ENCODE results near the gene WNT3A. TPM values are rescaled to one million over a fixed set of nuclear protein-coding genes. Genes with fewer than 3 reads are reported as not detected.
"Not testable (repeated sequence)": the region's sequence is repeated elsewhere in the genome, so short reads cannot be mapped to it uniquely, and the experiment has no call there.

The WNT3A gene, protein sequence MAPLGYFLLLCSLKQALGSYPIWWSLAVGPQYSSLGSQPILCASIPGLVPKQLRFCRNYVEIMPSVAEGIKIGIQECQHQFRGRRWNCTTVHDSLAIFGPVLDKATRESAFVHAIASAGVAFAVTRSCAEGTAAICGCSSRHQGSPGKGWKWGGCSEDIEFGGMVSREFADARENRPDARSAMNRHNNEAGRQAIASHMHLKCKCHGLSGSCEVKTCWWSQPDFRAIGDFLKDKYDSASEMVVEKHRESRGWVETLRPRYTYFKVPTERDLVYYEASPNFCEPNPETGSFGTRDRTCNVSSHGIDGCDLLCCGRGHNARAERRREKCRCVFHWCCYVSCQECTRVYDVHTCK
- 1 to 10 TPM; 1.9 to 4.1 (median 3.5) TPM for total RNA-seq

DNA sequence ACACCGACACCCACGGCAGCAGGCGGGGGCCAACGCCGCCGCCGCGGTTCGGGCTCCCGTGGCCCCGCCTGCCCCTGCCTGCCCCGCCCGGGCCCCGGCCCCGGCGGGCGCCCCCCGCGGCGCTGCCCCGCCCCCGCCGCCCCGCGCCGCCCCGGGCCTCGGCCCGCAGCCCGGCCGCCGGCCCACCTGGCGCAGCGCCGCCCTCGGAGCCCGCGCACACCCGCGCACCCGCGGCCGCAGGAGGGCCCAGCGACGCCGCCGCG is at the start of gene WNT3A:
WNT3A (plus strand) TSS at position 213 of the 263 bp plus-strand sequence. CDS start 131 bp downstream, outside the sequence.
- no CpG with 5 or more reads among the region's 48 CpGs for WGBS, 2 donors
- no peak for TF ChIP-seq POLR2A (IDR thresholded peaks at IDR 0.05)
- TF ChIP-seq, protein P1, sequence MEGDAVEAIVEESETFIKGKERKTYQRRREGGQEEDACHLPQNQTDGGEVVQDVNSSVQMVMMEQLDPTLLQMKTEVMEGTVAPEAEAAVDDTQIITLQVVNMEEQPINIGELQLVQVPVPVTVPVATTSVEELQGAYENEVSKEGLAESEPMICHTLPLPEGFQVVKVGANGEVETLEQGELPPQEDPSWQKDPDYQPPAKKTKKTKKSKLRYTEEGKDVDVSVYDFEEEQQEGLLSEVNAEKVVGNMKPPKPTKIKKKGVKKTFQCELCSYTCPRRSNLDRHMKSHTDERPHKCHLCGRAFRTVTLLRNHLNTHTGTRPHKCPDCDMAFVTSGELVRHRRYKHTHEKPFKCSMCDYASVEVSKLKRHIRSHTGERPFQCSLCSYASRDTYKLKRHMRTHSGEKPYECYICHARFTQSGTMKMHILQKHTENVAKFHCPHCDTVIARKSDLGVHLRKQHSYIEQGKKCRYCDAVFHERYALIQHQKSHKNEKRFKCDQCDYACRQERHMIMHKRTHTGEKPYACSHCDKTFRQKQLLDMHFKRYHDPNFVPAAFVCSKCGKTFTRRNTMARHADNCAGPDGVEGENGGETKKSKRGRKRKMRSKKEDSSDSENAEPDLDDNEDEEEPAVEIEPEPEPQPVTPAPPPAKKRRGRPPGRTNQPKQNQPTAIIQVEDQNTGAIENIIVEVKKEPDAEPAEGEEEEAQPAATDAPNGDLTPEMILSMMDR (IDR thresholded peaks at IDR 0.05): no peak
- intact Hi-C loops (cut with DNase I; ENCODE audit: low total_unique reads): no loop called here
- H3K4me3 ChIP-seq (ENCODE audit: low read depth, poor library complexity, severe bottlenecking): no peak within 1 kb of the TSS
- no peak for DNase-seq (ENCODE audit: low spot score in 2 of 2)

DNA sequence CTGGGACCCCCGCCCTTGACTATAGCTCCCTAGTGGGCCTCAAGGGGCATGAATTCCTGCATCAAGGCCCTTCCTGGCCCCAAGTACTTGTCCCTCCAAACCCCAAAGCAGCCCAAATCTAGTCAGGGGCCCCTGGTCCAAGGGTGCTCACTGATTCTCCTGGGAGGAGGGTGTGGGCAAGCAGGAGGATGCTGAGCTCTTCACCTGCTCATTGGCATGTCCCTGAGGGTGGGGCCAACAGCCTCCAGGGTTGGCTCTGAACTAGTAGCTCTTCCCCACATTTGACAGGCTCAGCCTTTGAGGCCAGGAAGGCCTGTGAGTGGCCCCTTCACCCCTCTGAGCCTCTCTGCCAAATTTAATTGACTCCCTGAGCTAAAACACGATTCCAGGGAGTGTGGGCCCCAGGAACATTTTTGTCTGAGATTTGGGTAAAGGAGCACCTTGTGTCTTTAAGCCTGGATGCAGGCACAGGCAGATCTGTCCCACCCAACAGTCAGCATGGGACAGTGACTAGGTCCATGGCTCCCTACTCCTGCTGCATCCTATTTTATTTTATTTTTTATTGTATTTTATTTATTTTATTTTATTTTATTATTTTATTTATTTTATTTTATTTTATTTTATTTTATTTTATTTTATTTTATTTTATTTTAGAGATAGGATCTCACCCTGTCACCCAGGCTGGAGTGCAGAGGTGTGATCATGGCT is 48.0 kb upstream of the WNT3A start:
- intact Hi-C loops (cut with DNase I; ENCODE audit: low total_unique reads): loop anchor here (10.0 kb wide), 1 partner anchor 484 kb away; no protein-coding TSS in a partner anchor
- TF ChIP-seq, protein P1 (IDR thresholded peaks at IDR 0.05): no peak
- no peak for TF ChIP-seq POLR2A (IDR thresholded peaks at IDR 0.05)
- DNase-seq (ENCODE audit: low spot score in 2 of 2): no peak
- no peak overlapping the region for H3K4me3 ChIP-seq (ENCODE audit: low read depth, poor library complexity, severe bottlenecking)
- 74 to 83% methylated on average over 2 of the region's 2 CpGs for WGBS, 2 donors

DNA sequence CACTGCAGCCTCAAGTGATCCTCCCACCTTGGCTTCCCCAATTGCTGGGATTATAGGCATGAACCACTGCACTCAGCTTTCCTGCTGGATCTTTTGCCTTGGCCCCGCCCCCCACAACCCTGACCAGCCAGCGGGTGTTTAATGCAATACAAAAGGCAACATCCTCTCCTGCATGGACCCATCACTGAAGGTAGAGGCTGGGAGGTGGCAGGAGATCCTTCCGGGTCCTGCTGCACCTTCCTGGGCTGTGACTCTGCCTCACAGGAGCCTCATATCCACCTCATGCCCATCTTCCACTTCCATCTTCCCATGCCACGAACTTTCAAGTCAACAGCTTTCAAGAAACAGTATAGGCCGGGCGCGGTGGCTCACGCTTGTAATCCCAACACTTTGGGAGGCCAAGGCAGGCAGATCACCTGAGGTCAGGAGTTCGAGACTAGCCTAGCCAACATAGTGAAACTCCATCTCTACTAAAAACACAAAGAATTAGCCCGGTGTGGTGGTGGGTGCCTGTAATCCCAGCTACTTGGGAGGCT is 47.4 kb upstream of the WNT3A start:
- intact Hi-C loops (cut with DNase I; ENCODE audit: low total_unique reads): loop anchor here (10.0 kb wide), 1 partner anchor 485 kb away; no protein-coding TSS in a partner anchor
- no peak overlapping the region for H3K4me3 ChIP-seq (ENCODE audit: low read depth, poor library complexity, severe bottlenecking)
- no peak for TF ChIP-seq POLR2A (IDR thresholded peaks at IDR 0.05)
- TF ChIP-seq, protein P1 (IDR thresholded peaks at IDR 0.05): no peak
- 91 to 93% methylated on average over 10 of the region's 10 CpGs for WGBS, 2 donors
- DNase-seq (ENCODE audit: low spot score in 2 of 2): no peak

DNA sequence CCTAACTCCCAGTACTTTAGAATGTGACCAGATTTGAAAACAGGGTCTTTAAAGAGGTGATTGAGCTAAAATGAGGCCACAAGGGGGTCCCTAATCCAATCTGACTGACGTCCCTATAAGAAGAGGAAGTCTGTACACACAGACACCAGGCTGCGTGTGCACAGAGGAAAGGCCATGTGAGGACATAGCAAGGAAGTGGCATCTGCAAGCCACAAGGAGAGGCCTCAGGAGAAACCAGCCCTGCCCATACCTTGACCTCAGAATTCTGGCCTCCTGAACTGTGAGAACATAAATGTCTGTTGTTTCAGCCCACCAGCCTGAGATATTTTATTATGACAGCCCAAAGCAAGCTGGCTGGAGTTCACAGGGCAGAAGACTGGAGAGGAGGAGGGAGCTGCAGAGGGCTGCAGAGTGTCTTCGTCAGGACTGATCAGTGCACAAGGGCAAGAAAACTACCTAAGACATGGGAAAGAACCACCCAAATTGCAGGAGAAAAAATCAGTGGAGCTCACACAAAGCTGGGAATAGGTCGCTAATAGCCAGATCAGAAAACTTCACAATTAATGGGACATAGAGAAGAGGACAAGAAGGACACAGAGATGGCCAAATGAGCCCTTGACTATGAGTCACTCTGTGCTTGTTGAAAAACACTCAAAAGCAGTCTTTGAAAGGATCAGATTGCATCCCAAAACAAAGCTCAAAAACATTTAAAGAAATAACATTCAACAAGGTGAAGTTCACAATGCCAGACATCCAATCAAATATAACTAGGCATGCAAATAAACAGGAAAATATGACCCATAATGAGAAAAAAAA is 44.9 kb upstream of the WNT3A start:
- no peak overlapping the region for H3K4me3 ChIP-seq (ENCODE audit: low read depth, poor library complexity, severe bottlenecking)
- TF ChIP-seq POLR2A (IDR thresholded peaks at IDR 0.05): no peak
- TF ChIP-seq, protein P1 (IDR thresholded peaks at IDR 0.05): no peak
- intact Hi-C loops (cut with DNase I; ENCODE audit: low total_unique reads): no loop called here
- WGBS, 2 donors: 76 to 77% methylated on average over 4 of the region's 4 CpGs
- DNase-seq (ENCODE audit: low spot score in 2 of 2): no peak

DNA sequence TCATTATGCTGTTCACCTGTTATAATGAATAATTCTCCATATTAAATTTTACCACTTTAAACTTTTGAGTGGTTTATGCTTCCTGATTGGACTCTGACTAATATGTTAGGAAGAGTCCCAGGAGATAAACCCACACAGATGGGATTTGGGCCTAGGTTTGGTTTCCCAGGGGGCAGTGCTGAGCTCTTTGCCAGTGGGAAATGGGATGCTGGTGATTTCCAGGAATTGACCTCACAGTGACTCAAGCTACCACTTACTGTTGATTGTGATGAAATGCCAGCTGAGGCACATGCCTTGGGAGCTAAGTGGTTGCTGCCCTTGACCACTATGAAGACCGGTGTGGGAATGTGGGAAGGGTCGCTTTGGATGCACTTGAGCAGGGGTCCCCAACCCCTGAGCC is 40.1 kb upstream of the WNT3A start:
- 81 to 90% methylated on average over 2 of the region's 2 CpGs for WGBS, 2 donors
- intact Hi-C loops (cut with DNase I; ENCODE audit: low total_unique reads); DNase-seq (ENCODE audit: low spot score in 2 of 2); H3K4me3 ChIP-seq (ENCODE audit: low read depth, poor library complexity, severe bottlenecking): not testable (repeated sequence)

DNA sequence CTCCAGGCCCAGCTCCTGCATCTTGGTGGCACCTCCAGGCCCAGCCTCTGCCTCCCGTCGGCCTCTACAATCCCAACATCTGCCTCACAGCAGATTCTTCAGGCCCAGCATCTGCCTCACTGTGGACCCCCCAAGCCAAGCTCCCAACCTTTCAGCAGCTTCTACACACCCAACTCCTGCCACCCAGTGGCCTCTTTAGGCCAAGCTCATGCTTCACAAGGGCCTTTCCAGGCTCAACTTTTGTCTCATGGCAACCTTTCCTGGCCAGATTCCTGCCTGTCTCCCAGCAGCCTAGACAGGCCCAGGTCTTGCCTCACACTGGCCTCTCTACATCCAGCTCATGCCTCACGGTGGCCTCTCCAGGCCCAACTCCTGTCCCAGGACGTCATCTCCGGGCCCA is 39.0 kb upstream of the WNT3A start:
- WGBS, 2 donors: 86 to 90% methylated on average over 5 of the region's 5 CpGs
- intact Hi-C loops (cut with DNase I; ENCODE audit: low total_unique reads); H3K4me3 ChIP-seq (ENCODE audit: low read depth, poor library complexity, severe bottlenecking); DNase-seq (ENCODE audit: low spot score in 2 of 2): not testable (repeated sequence)

DNA sequence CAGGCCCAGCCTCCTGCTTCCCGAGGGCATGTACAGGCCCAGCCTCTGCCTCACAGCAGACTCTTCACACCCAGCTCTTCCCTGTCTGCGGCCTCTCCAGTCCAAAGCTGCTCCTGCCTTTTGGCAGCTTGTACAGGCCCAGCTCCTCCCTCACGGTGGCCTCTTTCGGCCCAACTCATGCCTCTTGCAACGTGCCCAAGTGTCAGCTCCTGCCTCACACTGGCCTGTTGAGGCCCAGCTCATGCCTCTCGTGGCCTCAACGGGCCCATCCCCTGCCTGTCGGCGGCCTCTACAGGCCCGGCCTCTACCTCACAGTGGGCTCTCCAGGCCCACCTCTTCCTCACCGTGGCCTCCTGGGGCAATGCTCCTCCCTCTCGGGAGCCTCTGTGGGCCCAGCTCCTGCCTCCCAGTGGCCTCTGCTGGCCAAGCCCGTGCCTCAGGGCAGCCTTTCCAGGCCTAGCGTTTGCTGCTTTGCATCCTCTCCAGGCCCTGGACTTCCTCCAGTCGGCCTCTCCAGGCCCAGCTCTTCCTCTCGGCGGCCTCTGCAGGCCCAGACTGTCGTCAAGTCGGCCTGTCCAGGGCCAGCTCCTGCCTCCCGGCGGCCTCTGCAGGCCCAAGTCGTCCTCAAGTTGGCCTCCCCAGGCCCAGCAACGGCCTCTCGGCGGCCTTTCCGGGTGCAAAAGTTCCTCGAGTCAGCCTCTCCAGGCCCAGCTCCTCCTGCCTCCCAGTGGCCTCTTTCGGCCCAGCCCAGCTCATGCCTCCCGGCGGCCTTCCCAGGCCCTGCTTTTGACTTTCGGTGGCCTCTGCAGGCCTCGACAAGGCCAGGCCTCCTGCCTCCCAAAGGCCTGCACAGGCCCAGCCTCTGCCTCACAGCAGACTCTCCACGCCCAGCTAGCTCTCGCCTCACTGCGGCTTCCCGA is 36.5 kb upstream of the WNT3A start:
- intact Hi-C loops (cut with DNase I; ENCODE audit: low total_unique reads); DNase-seq (ENCODE audit: low spot score in 2 of 2); H3K4me3 ChIP-seq (ENCODE audit: low read depth, poor library complexity, severe bottlenecking): not testable (repeated sequence)
- 86 to 89% methylated on average over 31 to 35 of the region's 36 CpGs for WGBS, 2 donors

DNA sequence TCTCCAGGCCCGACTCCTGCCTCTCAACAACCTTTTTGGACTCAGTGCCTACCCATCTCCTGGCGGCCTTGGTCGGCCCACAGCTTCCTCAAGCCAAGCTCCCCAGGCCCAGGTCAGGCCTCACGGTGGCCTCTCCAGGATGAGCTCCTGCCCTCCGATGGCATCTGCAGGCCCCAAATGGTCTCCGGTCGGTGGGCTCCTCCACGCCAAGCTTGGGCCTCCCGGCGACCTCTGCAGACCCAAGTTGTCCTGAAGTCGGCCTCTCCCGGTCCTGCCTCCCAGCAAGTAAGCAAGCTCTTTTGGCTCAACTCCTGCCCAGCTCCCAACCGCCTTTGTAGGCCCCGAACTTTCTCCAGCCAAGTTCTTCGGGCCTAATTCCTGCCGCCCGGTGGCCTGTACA is 35.6 kb upstream of the WNT3A start:
- WGBS, 2 donors: 96 to 97% methylated on average over 10 of the region's 17 CpGs
- intact Hi-C loops (cut with DNase I; ENCODE audit: low total_unique reads); DNase-seq (ENCODE audit: low spot score in 2 of 2); H3K4me3 ChIP-seq (ENCODE audit: low read depth, poor library complexity, severe bottlenecking): not testable (repeated sequence)
